Renal pelvis (tissue), 4 donors: ENCODE results near the gene LENEP. TPM values are rescaled to one million over a fixed set of nuclear protein-coding genes. Genes with fewer than 3 reads are reported as not detected.

ENCODE experiments used
- DNase-seq: peaks from one replicate; pipeline ENCODE4 v3.0.0-alpha.2; 2013
- polyA plus RNA-seq, 3 donors: library from polyadenylated mRNA; unstranded; fragments of 120-200 nt; gene quantifications; one replicate each; pipeline ENCODE4 v1.2.1, GENCODE V29; 2013; ENCODE audit not compliant: insufficient read length in 3 of 3

Gene LENEP
- polyA plus RNA-seq, 3 donors: 0.36 to 1.5 (median 0.87) TPM

DNA sequence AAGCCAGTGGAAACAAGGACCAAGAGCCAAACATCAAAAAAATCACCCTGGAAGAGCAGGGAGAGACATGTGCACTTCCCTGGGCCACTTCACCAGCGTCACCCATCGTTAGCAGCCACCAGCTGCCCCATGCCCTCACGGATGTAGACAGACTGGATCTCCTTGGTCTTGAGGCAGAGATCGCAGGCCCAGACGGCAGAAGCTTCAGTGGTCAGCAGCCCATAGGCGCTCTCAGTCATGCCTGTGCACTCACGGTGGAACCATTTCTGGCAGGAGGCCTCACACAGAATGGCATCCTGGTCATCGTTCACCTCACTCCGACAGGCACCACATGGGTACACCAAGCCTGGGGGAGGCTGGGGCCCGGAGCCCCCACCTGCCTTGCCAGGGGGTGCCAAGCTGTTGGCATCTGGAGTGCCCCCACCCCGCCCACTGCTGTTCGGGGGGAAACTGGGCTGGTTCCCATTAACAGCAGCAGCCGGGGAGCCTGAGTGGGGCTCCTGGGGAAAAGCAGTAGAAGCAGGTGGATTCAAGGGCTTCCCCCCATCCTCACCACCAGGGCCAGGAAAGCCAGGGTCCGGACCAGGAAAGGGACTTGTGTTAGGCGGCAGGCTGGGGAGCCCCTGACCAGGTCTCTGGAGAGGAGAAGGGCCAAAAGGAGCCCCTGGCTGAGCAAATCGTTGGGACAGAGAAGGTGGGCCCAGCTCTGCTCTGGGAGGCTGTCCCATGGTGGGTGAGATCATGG lies 34.5 kb upstream of the LENEP start:
- no peak for DNase-seq

DNA sequence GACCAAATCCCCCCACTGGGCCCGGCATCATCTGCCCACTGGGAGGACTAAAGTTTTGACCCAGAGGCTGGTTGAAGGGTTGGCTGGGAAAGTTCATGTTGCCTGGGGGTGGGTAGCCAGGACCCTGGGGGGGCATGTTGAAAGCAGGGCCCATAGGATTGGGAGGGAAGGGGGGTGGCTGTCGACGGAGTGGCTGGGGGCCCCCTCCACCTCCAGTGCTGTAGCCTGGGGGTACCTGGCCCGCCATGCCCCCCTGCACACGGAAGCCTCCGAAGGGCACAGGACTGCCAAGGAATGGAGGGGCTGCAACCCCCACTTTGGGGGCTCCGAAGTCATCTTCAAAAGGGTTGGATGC lies 34.0 kb upstream of the LENEP start:
- DNase-seq: no peak

DNA sequence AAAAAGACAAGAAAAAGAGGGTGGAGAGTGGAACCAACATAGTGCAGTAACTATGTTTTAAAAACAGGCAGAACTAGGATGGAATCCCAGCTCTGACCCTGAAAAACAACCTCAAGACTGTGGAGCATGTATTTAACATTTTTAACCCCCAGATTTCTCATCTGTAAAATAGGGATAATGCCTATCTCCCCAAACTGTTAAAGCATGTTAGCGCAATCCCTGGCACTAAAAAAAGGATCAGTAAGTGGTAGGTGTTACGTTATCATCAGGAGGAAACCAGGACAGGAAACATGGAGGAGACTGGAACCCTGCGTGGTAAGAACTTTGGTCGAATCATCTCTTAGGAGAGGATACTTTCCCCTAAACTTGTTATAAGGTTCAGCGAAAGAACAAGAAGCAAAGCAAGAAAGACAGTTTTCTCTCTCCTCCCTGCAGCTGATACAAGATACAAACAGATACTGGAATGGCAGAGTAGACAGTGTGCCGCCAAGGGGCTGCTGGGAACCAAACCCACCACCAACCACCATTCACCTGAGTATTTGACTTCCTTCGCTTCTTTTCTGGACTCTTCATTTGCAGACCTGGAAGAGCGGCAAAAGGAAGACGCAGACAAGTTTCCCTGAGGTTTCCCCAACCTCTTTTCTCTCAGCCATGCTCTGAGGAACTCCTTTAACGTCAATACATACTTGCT lies 32.8 kb upstream of the LENEP start:
- no peak for DNase-seq

DNA sequence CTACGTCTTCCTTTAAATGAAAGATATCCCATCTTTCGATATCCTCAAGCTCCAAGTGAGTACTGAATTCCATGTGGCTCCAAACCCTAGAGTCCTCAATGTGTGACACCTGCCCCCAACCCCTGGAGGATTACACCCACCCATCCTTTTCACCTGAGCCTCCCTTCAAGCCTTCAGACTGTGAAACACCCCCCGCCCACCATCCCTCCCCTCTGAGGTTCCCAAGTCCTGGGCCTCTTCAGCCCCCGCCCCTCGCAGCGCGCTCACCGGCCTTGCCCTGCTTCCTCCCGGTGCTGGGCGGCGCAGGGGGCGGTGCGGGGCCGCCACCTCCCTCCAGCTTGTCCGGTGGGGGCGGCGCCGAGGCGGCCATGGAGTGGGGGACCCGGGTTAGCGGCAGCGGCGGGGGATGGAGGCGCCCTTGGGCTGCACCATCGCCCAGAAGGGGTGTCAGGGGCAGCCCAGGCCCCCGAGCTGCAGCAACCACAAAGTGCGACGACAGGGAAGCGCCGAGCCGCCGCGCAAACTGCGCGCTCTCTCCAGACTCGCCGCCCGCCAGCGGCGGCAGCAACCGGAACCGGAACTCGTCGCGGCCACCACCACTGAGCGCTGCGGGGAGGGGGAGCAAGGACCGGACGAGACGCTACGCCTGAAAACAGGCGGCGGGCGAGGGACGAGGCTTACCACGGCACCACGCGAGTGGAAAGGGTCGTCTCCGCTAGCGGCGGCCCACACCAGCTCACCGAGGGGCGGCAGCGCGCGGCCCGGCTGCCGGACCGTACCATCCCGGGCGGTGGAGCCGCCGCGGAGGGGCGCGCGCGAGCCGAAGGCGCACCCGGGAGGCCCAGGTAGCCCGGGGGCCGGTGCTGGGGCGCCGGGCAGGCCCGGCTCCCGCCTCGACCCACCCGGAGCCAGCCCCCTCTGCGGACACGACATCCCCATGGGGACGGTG lies 31.9 kb upstream of the LENEP start, which contains the start of gene PYGO2:
PYGO2 (minus strand) TSS at position 576 of the 949 bp plus-strand sequence; CDS start at position 370, 206 bp downstream.
- no peak for DNase-seq

DNA sequence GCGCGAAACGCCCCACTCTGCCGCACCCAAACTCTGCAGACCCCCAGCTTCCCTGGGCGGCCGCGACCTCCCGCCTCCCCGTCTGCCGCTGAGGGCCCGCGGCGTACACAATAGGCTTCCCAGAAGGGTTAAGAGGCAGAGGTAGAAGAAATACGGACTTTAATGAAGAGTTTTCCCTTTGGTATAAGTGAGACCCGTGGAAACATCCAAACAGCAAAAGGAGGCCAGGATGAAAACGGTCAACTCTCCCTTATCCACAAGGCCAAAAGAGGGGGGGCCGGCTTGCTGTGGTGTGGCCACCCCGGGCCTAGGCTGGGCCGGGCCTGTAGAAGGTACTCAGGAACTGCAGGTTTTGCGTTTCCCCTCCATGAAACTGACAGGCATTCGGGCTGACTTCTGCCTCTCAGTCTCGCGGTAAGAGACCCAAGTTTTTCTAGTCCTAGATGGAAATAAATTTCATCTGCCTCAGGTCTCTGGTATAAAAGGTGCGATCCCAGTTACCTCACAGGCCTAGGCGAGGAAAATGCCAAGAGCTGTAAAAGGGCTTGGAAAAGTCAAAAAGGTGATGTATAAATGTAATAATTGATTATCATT lies 31.1 kb upstream of the LENEP start:
- no peak for DNase-seq

DNA sequence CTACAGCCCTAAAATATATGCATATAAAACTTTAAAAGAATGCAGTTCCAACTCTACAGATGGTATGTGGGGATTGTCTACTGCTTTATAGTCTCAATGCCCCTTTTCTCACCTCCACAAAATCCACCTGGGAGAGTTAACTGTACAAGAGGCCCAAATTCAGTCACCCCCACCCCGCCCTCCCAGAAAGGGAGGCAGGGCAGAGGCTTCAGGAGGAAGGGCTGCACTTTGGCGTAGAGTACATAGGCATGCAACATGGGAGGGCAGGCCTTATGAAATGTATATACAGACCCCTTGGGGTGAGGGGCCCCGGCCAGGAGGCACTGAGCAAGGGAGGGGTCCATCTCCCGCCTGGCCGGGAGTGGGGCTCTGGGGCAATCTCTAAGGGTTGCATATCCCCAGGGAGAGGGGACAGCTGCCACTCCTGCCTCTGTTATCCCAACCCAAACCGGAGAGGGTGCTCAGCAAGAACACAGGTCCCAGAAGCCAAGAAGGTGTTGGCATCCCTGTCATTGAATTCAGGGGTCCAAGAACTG lies 30.5 kb upstream of the LENEP start:
- DNase-seq: no peak

DNA sequence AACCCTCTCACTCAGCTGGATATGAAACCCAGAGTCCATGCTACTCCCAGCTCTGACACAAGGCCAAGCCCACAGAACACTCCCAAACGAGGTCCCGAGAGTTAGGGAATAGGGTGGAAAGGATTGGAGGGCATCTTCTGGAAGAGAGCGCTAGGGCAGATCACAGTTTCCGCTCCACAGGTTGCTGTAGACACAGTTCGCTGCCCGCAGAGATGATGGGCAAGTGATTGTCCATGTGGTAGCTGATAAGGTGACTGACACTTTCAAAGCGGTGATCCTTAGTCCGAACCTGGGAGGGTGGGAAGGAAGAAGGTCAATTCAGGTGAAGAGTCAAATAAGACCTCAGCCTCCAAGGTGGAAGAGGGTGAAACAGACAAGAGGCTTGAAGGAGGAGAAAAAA lies 29.7 kb upstream of the LENEP start:
- DNase-seq: no peak

DNA sequence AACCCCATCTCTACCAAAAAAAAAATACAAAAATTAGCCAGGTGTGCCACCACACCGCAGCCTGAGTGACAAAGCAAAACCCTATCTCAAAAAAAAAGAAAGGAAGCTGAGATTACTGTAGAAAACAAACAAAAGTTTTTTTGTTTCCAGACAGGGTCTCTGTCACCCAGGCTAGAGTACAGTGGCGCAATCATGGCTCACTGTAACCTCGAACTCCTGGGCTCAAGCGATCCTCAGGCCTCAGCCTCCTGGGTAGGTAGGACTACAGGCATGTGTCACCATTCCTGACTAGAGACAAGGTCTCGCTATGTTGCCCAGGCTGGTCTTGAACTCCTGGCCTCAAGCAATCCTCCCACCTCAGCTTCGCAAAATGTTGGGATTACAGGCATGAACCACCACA lies 29.0 kb upstream of the LENEP start:
- DNase-seq: no peak

DNA sequence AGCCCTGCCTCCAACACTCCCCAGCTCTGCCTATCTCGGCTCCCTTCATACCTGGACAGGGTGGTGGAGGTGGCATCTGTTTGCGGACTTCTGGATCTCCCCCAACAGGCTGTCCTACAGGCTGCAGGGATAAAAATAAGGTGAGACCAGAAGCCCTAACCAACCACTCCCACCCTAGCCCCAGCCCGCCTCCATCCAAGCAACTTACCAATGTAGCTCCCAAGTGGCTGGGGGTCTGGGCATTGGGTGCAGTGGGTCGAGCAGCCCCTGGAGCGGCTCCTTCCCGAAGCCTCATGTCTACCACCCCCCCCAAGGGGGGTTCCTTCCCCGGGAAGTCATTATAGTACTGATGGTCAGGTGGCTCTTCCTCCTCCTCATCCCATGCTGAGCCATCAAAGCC lies 27.3 kb upstream of the LENEP start:
- no peak for DNase-seq

DNA sequence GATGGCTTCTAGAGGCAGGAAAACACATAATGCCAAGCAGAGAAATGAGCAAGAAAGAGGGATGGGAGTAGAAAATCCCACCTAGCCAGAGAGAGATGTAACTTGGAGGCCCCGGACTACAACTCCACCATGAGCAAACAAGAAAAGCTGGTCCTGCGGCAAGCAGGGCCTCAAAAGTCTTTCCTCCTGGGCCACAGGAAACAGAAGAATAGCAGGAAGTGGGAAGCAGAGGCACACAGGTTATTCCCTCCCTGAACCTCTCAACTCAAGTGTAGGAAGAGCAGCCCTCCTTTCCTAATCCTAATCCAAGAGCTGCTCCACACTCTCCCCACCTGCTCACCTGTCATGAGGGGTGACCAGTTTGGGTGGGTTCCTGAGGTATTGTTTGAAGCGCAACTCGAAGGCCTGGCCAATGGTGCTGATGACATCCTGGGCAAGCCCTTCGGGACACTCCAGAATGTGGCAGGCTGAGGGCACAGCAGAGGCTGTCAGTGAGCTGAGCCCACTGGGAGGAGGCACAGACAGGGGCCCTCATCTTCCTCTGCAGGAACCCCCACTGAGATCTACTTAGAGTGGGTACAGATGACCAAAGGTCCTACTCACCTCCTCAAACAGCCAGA lies 25.9 kb upstream of the LENEP start:
- no peak for DNase-seq

DNA sequence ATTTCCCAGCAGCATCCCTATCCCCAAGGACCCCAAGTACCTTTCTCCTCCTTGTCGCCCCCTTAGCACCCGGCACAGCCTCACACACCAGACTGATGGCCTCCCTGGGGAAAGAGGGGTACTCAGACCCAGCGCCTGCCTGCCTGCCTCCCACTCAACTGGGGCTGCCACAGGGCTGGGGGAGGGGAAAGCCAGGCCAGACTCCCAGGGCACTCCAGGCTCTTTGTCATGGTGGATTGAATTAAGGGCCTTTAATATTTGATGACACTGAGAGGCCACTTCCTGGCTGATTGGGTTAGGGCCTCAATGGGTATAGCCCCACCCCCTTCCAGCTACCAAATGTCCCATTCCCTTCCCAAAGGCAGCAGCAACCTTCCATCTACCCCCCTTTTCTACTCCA lies 24.7 kb upstream of the LENEP start:
- no peak for DNase-seq

DNA sequence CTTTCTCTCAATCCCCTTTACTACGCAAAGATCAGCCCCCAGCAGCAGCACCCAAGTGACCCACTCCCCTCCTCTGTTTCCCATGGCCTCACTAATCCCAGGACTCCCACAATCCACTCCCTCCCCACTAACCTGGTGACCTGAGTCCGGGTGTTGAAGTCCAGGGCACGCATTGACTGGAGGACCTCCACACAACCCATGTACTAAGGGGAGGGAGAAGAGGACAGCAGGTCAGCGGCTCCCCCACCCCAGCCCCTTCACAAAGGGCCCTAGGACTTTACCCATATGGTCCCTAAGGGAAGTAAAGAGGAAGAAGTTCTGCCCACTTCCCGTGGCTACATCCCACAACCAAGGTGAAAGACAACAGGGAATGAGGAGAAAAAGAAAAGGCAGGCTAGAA lies 24.1 kb upstream of the LENEP start:
- DNase-seq: no peak

DNA sequence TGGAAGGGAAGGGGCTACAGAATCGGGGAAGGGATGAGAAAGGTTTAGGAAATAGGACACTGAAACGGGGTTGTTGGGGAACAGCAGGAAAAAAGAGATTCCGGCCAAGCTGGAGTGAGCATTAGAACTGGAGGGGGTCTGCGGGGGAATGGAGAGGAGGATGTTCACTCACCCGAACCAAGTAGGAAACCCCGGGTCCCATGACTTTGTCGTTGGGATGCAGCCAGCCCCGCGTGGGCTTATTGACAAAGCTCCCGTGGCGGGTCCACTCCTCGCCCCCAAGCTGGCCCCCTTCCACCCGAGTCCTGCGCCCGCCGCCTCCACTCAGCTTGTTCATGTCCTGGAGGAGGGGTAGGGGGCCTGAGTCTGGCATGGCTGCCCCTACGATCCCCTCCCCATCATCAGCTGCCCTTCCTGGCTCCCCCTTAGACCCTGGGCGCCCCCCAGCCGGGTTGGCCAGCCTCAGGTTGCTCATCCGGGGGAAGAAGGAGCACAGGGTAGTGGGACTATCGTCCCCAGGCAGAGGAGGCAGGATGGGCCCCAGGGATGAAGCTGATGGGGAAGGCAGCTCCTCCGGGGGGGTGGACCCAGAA lies 23.4 kb upstream of the LENEP start:
- DNase-seq: no peak

DNA sequence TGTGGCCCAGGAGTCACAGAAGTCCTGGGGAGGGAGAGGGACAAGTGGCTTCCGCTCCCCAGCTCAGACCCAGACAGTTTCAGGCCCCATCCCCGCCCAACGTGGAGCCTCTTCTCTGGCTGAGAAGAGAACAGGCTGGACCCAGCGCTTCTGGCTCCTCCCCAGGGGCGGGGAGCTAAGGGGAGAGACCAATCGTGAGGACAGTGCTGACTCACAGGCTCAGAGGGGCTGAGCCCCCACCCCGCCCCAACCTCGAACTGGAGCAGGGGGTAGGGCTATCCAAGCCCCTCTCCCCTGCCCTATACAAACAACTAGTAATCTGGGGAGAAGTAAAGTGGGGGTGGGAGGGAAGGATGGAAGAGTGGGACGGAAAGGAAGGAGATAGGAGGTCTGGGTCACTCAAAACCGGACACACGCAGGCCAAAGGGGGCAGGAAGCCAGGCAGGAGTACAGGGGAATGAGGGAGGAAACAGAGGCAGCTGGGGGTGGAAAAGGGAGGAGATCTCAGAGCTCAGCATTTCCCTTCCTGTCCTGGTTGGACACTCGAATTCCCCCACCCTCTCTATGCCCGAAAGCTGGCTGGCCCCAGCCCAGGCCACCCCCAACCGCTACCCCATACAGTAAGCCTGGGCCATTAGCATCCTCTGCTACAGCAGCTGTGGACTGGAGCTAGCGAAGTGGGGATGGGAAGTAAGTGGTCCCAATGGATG lies 22.6 kb upstream of the LENEP start, which contains the start of gene SHC1:
SHC1 (minus strand) TSS at position 117 of the 710 bp plus-strand sequence. CDS start 221 bp downstream, outside the sequence.
- DNase-seq: peak; percentile 88

DNA sequence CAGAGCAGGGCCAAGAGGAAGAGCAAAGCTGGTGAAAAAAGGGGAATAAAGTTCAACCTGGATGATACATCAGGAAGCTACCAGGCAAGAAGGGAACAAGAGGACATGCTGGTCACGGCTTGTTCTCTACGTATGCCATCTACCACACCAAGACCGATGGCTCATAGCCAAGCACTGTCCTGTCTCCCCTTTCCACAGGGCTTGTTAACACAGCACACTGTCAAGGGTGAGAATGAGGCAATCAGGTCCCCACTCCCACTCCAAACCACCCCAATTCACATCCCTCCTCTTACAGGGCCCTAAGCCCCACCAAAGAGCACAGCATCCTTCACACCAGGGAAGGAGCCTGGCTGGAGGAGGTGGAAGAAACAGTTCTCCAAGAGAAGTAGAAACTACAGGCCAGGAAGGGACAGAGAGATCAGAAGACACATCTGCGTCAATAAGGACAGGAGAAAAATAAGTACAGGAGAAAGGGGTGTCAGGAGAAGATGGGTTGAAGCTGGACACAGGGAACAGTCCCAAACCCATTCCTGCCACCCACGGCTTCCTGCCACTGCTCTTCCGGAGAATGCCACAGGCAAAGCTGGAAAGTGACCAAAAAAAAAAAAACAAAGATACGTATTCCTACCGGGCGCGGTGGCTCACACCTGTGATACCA lies 21.9 kb upstream of the LENEP start:
- DNase-seq: no peak

DNA sequence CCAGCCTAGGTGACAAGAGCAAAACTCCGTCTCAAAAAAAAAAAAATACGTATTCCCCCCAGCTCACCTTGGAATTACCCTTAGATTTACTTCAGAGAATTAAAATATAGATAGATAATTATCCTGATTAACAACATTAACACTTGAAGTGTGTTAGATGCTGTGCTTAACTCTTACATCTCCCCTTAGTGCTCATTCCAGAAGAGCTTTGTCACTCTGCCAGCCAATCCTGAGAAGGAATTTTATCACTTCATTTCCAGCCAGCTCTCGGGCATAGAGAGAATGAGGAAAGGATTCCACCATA lies 21.2 kb upstream of the LENEP start:
- DNase-seq: no peak

DNA sequence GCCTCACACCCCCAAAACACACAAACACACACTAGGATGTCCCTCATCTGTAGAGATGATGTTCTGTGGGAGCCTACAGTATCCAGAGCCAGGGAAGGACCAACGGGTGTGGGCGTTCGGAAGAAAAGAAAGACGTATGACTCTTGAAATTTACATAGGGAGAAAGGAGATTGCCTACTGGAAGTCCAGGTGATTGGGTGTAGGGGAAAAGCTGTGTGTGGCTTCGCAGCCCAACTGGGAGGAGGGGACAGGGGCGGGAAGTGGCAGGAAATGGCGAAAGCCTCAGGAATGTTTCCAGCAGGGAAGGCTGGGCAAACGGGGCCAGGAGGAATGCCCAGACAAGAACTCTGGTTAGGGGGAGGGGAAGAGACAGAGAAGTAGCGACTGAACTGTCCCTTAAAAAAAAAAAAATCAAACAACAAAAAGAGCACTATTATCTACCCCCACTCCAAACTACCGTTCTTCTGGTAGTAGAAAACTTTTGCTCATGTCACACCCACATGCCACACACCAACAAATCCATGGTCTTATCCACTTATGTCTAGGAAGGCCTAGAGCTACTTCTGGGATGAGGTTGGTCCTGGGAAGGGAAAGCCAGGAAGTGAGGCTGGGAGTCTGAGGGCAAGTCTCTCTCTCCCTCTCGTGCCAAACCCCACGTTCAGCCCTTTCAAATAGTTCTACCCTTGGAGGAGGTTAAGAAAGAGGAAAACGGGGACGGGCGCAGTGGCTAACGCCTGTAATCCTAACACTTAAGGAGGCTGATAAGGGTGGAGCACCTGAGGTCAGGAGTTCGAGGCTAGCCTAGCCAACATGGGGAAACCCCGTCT lies 20.7 kb upstream of the LENEP start:
- no peak for DNase-seq

DNA sequence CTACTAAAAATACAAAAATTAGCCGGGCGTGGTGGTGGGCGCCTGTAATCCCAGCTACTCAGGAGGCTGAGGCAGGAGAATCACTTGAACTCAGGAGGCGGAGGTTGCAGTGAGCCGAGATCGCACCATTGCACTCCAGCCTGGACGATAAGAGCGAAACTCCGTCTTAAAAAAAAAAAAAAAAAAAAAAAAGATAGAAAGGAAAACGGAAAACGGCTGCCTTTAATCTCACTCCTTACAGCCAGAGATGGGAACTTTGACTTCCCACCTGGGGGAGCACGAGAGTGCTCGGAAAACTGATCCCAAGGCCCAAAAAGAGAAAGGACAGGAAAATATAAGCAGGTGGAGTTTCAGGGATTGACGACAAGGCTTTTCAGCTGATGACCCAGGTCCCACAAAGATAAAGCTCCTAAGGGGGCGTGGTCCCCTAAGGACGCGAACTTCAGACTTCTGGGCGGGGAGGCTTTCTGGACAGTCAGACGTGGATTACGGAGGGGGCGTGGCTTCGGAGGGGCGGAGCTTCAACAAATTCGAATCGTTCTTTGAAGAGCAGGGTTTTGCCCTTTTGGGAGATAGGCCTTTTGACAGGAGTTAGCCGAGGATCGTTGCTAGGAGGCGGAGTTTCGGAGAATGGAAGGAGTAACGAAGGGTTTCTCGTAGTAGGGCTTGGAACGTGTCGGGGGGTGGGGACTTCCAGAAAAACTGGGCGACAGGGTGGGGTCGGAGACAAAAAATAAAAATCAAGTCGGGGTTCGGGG lies 19.9 kb upstream of the LENEP start:
- DNase-seq: peak; percentile 95
